ENCODE measurements around the gene PLD6.

DNA sequence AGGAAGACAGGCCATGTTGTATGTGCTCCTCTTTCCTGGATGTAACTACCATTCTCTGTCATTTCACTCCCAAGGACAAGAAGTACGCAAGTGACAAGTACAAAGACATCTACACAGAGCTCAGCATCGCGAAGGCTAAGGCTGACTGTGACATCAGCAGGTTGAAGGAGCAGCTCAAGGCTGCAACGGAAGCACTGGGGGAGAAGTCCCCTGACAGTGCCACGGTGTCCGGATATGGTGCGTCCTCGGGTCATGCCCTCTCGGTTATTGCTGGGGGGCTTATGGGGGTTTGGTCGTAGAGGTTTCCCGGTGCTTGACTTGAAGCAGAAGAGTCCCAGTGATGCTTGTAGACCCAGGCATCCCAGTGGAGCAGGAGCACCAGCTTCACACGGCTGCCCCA lies 29.0 kb downstream of the PLD6 start:
- TF ChIP-seq CTCF (IDR thresholded peaks at IDR 0.05) (no peak), POLR2A (IDR thresholded peaks at IDR 0.05; ENCODE audit: low read depth) (no peak), POLR2AphosphoS5 (IDR thresholded peaks at IDR 0.05) (no peak), EP300 (IDR thresholded peaks at IDR 0.05) (no peak)
